ENCODE data around the gene SPAG16.

Gene SPAG16

GRCh38 chr2:214294426-214294825, 1010.2 kb downstream of the SPAG16 start:
- TF ChIP-seq CTCF (IDR thresholded peaks at IDR 0.05; ENCODE audit: low read length) (no peak), EZH2 (IDR thresholded peaks at IDR 0.05; ENCODE audit: borderline replicate concordance, low read length) (no peak)
- 0 out of 2 replicates have a peak, but pooled peaks cover 3% of the 10 kb centered on the region for H3K9me3 ChIP-seq (ENCODE audit: low read length)
- H3K9ac ChIP-seq (ENCODE audit: low read length), result no peak overlapping the region
- H3K4me1 ChIP-seq (ENCODE audit: insufficient read depth, low read length, severe bottlenecking), result no peaks in the 10 kb centered on the region
- no peak overlapping the region for H3K27ac ChIP-seq (ENCODE audit: low read depth, low read length, poor library complexity, severe bottlenecking)
- no peaks in the 10 kb centered on the region for H3F3A ChIP-seq (ENCODE audit: insufficient read depth, low read length)
- H2AFZ ChIP-seq (ENCODE audit: low read length), result no peak overlapping the region
- no peaks in the 10 kb centered on the region for H3K27me3 ChIP-seq (ENCODE audit: insufficient read depth, low read length)
- no peak overlapping the region for H3K4me2 ChIP-seq (ENCODE audit: low read length)
- no peaks in the 10 kb centered on the region for H3K9me2 ChIP-seq (ENCODE audit: low read depth, low read length)
- no peaks in the 10 kb centered on the region for H4K20me1 ChIP-seq (ENCODE audit: insufficient read depth, low read length)
- no peaks in the 10 kb centered on the region for H3K79me2 ChIP-seq (ENCODE audit: insufficient read depth, low read length)
- H3K4me3 ChIP-seq (ENCODE audit: low read depth, low read length, poor library complexity, severe bottlenecking), result no peak overlapping the region
- no peaks in the 10 kb centered on the region for H3K36me3 ChIP-seq (ENCODE audit: insufficient read depth, low read length)

DNA sequence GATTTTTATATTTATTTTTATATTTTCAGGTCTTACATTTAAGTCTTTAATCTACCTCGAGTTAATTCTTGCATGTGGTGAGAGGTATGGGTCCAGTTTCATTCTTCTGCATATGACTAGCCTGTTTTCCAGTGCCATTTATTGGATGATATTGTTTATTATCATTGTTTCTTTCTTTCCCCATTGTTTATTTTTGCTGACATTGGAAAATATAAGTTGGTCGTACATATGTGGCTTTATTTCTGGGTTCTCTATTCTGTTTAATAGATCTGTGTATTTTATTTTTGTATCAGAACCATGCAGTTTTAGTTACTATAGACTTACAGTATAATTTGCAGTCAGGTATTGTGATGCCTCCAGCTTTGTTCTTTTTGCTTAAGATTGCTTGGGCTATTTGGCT, 1013.2 kb downstream of the SPAG16 start:
- Histone ChIP-seq H3K4me3 (ENCODE audit: low read depth, low read length, poor library complexity, severe bottlenecking) (no peak overlapping the region), H3K79me2 (ENCODE audit: insufficient read depth, low read length) (no peaks in the 10 kb centered on the region), H3K36me3 (ENCODE audit: insufficient read depth, low read length) (no peaks in the 10 kb centered on the region), H4K20me1 (ENCODE audit: insufficient read depth, low read length) (no peaks in the 10 kb centered on the region), H3F3A (ENCODE audit: insufficient read depth, low read length) (no peaks in the 10 kb centered on the region), H2AFZ (ENCODE audit: low read length) (no peak overlapping the region), H3K27me3 (ENCODE audit: insufficient read depth, low read length) (no peaks in the 10 kb centered on the region), H3K4me1 (ENCODE audit: insufficient read depth, low read length, severe bottlenecking) (no peaks in the 10 kb centered on the region), H3K9me2 (ENCODE audit: low read depth, low read length) (no peaks in the 10 kb centered on the region), H3K9ac (ENCODE audit: low read length) (no peak overlapping the region), H3K9me3 (ENCODE audit: low read length) (0 out of 2 replicates have a peak, but pooled peaks cover 3% of the 10 kb centered on the region), H3K4me2 (ENCODE audit: low read length) (no peak overlapping the region), H3K27ac (ENCODE audit: low read depth, low read length, poor library complexity, severe bottlenecking) (no peak overlapping the region)
- TF ChIP-seq CTCF (IDR thresholded peaks at IDR 0.05; ENCODE audit: low read length) (no peak), EZH2 (IDR thresholded peaks at IDR 0.05; ENCODE audit: borderline replicate concordance, low read length) (no peak)

DNA sequence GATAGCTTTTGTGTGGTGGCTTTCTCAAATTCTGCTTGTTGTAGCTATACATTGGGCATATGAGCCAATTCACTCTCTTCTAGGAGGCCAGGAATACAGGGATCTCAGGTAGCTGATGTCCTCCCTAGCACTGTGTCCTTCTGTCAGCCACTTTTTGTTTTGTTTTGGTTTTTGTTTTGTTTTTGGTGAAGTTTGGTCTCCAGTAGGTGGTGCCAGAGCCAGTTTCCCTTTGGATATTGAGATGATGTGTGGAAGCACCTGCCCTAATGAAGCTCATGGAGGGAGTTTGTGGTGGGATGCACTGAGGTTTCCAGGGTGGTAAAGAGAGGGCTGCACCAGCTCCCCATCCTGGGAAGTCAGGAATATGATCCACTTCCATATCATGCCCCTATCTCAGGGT, 1026.1 kb downstream of the SPAG16 start:
- Histone ChIP-seq H3F3A (ENCODE audit: insufficient read depth, low read length) (no peaks in the 10 kb centered on the region), H3K27ac (ENCODE audit: low read depth, low read length, poor library complexity, severe bottlenecking) (no peak overlapping the region), H3K79me2 (ENCODE audit: insufficient read depth, low read length) (no peaks in the 10 kb centered on the region), H4K20me1 (ENCODE audit: insufficient read depth, low read length) (no peaks in the 10 kb centered on the region), H3K36me3 (ENCODE audit: insufficient read depth, low read length) (no peaks in the 10 kb centered on the region), H3K4me3 (ENCODE audit: low read depth, low read length, poor library complexity, severe bottlenecking) (no peak overlapping the region), H3K27me3 (ENCODE audit: insufficient read depth, low read length) (no peaks in the 10 kb centered on the region), H3K9ac (ENCODE audit: low read length) (no peak overlapping the region), H2AFZ (ENCODE audit: low read length) (no peak overlapping the region), H3K9me3 (ENCODE audit: low read length) (no peaks in the 10 kb centered on the region), H3K4me2 (ENCODE audit: low read length) (no peak overlapping the region), H3K4me1 (ENCODE audit: insufficient read depth, low read length, severe bottlenecking) (no peaks in the 10 kb centered on the region), H3K9me2 (ENCODE audit: low read depth, low read length) (no peaks in the 10 kb centered on the region)
- TF ChIP-seq EZH2 (IDR thresholded peaks at IDR 0.05; ENCODE audit: borderline replicate concordance, low read length) (no peak), CTCF (IDR thresholded peaks at IDR 0.05; ENCODE audit: low read length) (no peak)

Data from OCI-LY1 (cell line).